ENCODE measurements around the gene ADAMTS2. TPM values are rescaled to one million over a fixed set of nuclear protein-coding genes. Genes with fewer than 3 reads are reported as not detected.

ADAMTS2 gene
- total and polyA plus RNA-seq, 2 experiments from 2014 or later, result 1.6 to 8.1 TPM

- no peak overlapping the region for H3K4me2 ChIP-seq
- no peaks in the 10 kb centered on the region for H3K4me1 ChIP-seq (ENCODE audit: insufficient read depth)
- no peaks in the 10 kb centered on the region for H4K20me1 ChIP-seq (replicated peaks; ENCODE audit: insufficient read depth)
- no peaks in the 10 kb centered on the region for H3K36me3 ChIP-seq (ENCODE audit: insufficient read depth)
- ATAC-seq, result no peak
- peaks cover 75% of the 10 kb centered on the region for H3K9me3 Mint-ChIP-seq
- no peak for DNase-seq (ENCODE audit: low spot score)
- no peaks in the 10 kb centered on the region for H3K9me2 ChIP-seq (ENCODE audit: insufficient read depth)
- H3K4me3 ChIP-seq, result no peak overlapping the region
- no peak overlapping the region for H2AFZ ChIP-seq
- H3K4me3 Mint-ChIP-seq, result no peak overlapping the region
- no peaks in the 10 kb centered on the region for H3K79me2 ChIP-seq (replicated peaks; ENCODE audit: insufficient read depth)
- no peak overlapping the region for H3K27ac ChIP-seq (ENCODE audit: low read depth)
- H3K27ac Mint-ChIP-seq, result no peak overlapping the region
- peaks cover 19% of the 10 kb centered on the region for H3K36me3 Mint-ChIP-seq (ENCODE audit: low read depth)
- no peaks in the 10 kb centered on the region for H3F3A ChIP-seq (replicated peaks; ENCODE audit: low read depth)
- H3K4me1 Mint-ChIP-seq, result no peaks in the 10 kb centered on the region; the same call in 2 of the 3 replicates
- peaks cover 7% of the 10 kb centered on the region for H3K27me3 Mint-ChIP-seq (ENCODE audit: insufficient read depth, low read depth, poor library complexity)
- TF ChIP-seq ZNF331 (CRISPR knock-in tag; IDR thresholded peaks at IDR 0.05; ENCODE audit: low read depth) (no peak), ZNF462 (CRISPR knock-in tag; IDR thresholded peaks at IDR 0.05) (no peak), STAT1 (IDR thresholded peaks at IDR 0.05; ENCODE audit: unreplicated experiment) (no peak), JUNB (IDR thresholded peaks at IDR 0.05; ENCODE audit: unreplicated experiment) (no peak), CREB1 (CRISPR knock-in tag; IDR thresholded peaks at IDR 0.05; ENCODE audit: low read depth) (no peak), REST (IDR thresholded peaks at IDR 0.05; ENCODE audit: unreplicated experiment) (no peak), ETS1 (IDR thresholded peaks at IDR 0.05) (no peak), POLR2AphosphoS5 (IDR thresholded peaks at IDR 0.05; ENCODE audit: low read depth) (no peak), ZNF114 (CRISPR knock-in tag; IDR thresholded peaks at IDR 0.05) (no peak), EZH2 (IDR thresholded peaks at IDR 0.05; ENCODE audit: low read depth, unreplicated experiment) (no peak), NANOG (IDR thresholded peaks at IDR 0.05; ENCODE audit: borderline replicate concordance) (no peak), EZH2phosphoT487 (IDR thresholded peaks at IDR 0.05; ENCODE audit: unreplicated experiment) (no peak), CTCF (conservative IDR thresholded peaks at IDR 0.05; ENCODE audit: low read depth in 2 of 2) (no peak)
- no peaks in the 10 kb centered on the region for H3K27me3 ChIP-seq (ENCODE audit: insufficient read depth)
These were observed 220.1 kb downstream of the ADAMTS2 start for GRCh38 chr5:179124853-179125788.

Data from GM23338 (cell line).